RKO (cell line): Measurements from ENCODE around the gene RNF8.
A peak's percentile ranks its signal among the peaks of the same experiment; 100 is the strongest.

Experiments used
- DNase-seq: peaks from one replicate; pipeline ENCODE4 v3.0.0-alpha.2; 2016; ENCODE audit warnings: low spot score

RNF8 gene

DNA sequence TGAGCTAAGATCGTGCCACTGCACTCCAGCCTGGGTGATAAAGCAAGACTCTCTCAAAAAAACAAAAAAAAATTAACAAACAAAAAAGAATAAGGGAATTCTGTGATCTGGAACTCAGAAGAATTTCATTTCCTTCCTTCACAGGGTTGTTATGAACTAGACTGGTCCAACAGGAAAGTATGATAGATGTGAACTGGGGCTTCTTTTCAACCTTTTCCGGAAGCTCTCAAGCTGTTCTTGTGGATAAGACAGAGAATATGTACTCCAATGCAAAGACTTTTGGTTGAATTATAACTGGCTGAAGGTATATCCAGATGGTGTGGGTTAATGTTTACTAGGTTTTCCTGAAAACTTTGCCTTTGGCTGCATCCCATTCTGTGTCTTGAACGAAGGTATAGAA, 5.3 kb downstream of the RNF8 start:
- DNase-seq = no peak

DNA sequence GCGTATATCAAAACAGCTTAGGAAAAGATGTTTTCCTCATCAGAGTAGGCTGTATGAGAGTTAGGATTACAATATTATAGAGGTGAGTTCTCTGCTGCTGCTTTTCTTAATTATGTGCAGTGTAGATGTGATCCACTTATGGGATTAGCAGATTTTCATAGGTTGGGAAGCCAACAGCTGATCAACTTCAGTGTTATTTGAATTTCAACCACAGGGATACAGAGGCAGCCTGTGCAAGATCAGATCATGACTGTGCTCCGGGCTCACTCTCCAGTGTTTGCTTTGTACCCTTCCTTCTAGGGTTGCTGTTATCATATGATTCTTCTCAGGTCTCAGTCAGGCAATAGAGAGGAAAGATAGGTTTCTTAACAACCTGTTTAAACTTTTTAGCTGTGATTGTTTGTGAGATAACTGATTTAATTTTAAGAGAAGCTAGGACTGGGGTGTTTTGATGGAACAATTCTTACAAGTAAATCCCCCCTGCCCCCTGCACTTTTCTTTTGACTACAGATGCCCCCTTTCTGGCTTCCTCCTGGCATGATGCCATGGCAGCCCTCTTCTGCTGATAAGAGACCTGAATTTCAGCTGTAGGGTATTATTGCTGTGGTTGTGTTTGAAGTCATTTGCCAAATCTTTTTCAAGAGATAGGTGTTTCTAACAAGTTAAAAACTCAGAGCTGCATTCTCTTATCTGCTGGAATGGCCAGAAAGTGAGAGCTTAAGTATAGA, 8.5 kb downstream of the RNF8 start:
- no peak for DNase-seq

DNA sequence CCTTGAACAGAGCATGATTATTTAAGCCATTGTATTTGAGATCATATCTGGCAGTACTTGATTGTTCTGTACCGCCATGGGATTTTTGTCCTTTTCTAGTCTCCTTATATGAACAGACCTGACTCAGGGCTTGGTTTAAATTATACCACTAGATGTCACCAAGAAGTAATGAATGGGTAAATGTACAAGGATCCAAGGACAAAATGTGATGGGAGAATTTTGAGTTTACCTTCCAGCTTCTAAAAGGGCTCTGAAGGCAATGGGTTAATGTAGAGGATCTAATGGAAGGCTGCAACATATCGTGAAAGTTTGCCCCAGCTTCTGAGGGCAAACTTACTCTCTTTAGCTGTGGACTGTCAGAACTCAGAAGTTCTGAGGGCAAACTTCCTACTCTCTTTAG, 12.0 kb downstream of the RNF8 start:
- DNase-seq = peak; percentile 27

DNA sequence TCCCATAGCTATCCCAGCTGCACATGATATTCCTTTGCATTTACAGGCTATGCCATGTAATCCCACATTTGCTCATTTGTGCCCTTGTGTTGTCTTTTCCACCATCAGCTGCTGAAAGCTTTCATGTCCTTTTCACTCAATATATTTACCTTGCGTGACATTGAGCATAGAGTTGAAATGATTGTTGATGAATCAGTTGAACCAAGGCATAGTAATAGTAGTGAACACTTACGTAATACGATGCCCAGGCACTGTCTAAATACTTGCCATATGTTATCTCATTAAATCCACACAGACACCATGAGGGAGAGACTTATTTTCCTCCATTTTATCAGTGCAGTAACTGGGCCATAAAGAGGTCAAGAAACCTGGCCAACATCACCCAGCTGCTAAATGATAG, 13.1 kb downstream of the RNF8 start:
- DNase-seq = no peak

DNA sequence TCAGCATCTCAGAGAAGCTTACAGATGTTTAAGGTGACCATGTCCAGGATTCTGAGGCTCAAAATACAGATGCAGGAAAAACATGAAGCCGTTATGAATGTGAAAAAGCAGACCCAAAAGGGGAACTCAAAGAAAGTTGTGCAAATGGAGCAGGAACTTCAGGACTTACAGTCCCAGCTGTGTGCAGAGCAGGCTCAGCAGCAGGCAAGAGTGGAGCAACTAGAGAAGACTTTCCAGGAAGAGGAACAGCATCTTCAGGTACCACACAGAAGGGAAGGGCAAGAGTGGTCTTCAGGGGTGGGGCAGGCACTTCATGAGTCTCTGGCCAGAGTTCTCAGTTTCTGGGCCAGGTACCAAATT, 15.2 kb downstream of the RNF8 start:
- DNase-seq = no peak

DNA sequence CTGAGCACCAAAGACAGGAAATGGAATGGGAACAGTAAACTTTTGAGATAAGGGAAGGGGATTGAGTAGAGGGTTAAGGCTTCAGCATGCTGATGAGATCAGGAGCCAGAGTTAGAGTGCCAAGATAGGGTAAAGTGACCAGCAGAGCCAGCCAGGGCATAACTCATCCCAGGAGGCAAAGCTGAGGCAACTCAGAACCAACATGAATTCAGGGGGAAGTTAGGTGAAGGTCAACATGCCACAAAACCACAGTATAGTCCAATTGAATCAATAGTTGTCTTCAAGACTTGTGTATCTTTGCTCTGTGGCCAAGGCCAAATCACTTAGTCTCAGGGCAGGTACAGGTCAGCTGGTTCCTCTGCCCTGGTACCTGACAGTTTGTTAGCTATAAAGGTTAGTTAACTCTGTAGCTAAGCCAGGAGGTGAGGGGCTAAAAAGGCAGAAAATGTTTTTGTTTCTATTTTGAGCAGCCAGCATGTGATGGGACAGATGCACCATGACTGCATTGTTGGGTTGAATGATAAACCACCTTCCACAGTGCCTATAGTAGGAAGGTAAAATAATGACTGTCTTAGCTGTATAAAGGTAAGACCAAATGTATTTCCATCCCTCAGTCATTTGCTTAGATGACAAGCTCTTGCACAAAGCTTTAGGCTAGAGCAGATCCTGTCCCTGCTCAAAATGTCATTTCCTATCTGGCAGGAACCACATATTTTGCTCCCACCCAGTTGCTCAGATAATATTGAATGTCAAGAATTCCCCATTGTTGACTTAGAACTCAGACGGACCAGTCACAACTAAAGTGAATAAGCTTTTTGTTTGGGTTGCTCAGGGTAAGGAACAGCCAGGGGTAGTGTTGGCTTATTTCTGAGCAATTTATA, 15.8 kb downstream of the RNF8 start:
- no peak for DNase-seq

DNA sequence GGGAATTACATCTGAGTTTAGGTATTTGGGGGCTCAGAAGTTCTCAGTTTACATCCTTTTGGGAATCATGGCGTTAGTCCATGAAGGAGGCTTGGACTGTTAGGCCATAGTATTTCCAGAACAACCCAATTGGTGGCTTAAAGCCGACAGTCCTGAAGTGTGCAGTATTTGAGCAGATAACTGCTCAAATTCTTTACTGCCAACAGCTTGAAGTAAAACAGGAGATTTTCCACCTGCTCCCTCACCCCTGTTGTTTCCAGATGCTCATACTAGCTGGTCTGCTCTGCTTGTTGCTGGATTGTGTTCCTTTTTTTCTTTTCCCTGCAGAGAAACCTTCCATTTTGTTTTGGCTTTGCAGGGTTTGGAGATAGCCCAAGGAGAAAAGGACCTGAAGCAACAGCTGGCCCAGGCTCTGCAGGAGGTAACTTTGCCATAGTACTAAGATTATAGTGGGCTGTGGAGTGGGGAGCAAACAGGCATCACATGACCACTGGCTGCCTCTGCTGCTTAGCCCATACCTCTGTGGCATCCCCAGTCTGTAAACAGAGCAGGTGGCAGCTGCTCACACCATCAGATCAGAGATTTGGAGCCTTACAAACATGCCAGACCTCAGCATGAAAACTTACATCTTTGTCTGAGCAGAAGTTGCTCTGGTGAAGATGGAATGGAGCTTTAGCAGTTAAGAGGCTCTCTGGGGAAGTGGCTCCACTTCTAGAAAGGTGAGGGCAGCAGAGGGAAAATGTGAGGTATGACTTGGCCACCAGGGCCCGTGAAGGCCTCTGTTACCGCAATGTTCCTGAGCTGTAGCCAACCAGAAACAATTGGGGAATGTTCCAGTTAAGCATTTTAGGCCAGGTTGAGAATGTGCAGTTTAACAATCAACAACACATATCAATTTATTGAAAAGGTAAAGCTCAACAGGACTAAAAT, 17.6 kb downstream of the RNF8 start:
- DNase-seq = no peak

DNA sequence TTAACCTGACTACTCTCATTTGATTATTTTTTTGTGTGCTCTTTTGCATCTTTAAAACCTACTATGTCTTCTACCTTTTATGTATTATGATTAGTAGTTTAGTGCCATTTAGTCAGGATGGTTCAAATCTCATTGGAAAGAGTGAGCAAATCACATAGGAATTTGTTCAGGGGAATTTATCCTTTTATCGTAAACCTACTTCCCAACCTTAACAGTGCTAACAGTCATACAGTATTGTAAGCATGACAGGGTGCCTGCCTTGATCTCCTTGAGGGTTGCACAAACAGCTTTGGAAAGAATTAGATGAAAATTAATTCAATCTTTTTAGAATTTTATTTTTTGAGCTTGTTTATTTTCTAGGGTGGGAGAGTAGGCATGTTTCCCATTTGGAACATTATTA, 18.3 kb downstream of the RNF8 start:
- DNase-seq = no peak

DNA sequence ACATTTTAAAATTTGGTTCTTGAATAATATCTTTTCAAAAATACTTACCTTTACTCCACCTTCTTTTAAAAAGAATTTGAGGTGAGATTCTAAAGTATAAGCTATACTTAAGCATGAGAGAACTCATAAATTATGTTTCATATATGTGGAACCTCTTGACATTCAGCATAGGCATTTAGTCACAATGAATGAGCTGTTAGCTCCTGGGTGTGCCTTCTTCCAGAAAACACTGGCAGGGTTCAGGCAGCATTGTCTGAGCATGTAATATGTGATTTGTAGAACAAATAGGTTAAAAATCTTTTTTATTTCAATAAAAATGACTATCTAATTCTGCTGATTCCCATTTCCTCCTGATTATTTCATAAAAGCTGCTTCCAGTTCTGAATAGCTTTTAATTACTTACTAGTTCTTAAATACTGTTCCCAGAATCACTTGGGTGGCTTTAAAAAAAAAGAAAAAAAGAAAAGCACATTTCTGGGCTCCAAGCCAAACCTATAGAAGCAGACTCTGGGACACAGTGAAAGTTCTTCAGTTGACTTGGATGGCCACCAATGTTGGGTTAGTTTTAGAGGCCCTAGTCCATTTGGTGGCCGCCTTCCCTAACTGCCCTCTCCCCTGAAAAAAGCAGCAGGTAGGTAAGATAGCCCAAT, 20.2 kb downstream of the RNF8 start:
- no peak for DNase-seq

DNA sequence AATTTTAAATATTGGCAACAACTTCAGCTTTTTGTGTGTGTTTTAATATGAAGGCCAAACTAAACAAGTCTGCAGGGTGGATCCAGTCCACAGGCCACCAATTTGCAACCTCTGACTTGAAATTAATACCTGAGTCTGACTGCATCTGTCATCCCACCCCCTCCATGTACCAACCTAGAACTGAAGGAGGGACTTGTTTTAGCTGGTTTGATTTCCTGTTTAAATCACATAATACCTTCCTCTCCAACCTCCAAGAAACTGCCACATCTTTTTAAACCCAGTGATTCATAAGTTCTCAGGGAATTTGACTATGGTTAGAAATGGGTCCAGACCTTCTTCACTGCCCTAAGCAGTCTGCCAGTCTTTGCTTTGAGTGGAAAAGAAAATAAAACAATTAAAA, 21.6 kb downstream of the RNF8 start:
- no peak for DNase-seq

DNA sequence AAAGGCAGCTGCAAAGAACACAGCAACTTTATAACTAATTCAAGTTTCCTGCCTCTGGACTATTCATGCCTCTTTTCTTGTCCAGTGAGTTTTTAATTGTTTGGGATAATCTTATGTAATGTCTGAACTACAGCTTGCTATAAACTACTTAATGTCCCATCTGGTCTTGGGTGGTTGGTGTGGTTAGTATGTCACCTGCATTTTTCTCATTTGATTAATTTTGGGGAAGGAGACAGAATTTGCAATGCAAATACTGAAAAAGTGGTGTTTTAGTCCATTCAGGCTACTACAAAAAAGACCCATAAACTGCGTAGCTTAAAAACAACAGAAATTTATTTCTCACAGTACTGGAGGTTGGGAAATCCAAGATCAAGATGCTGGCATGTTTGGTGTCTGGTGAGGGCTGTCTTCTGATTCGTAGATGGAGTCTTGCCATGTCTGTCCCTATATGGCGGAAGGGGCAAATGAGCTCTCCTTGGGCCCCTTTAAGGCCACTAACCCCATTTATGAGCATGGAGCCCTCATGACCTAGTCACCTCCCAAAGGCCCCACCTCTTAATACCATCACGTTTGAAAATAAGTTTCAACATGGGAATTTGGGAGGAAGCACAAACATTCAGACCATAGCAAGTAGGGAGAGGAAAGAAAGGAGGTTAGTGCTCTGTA, 22.4 kb downstream of the RNF8 start:
- DNase-seq = no peak

DNA sequence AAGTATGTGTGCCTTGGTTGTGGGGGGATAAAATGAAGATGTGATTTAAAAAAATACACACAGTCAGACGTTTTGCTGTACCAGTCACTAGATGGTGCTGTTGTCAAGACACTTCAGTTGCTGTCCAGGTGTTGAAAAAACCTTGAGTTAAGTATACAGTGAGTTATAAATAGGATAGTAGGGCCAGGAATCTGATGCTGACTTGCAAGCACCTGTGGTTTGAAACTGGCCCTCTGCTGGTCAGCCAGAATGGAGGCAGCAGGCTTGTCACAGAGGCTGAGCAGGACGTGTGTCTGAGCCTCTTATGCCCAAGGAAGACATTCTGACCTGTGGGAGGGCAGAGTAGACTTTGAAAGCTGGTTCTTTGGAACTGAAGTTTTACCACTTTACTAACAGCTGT, 27.8 kb downstream of the RNF8 start:
- DNase-seq = peak; percentile 74

DNA sequence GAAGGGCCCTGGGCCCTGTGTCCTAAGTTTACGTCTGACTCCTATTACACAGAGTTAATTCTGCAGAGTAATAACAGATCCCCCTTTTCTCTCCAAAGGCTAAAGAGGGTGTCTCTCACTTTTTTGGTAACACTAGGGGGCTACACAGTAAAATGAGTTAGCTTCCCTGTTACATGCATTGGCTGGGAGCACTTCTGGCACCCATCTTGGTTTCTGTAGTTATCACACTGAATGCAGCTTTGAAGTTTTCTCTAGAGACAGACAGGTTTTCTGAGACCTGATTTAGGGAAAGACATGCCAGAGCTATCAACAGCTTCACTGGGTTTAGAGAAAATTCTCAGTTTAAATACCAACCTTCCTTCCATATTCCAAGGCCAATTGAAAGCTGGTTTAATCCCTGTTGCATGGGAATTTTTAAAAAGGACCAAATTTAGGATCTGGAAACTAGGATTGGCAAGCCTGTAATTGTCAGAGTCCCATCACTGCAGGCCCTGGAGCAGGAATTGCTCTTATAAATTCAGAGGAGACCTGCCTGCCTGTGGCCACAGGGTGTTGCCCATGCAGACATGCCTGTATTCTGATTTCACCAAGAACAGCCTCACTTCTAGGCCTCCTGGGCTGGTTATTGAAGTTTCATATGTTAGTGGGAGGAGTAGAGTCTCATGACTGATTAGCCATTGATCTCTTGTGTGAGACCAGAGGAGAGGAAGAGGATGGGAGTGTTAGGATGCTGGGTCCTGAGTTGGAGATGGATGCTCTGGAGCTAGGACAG, 29.4 kb downstream of the RNF8 start:
- DNase-seq = no peak

DNA sequence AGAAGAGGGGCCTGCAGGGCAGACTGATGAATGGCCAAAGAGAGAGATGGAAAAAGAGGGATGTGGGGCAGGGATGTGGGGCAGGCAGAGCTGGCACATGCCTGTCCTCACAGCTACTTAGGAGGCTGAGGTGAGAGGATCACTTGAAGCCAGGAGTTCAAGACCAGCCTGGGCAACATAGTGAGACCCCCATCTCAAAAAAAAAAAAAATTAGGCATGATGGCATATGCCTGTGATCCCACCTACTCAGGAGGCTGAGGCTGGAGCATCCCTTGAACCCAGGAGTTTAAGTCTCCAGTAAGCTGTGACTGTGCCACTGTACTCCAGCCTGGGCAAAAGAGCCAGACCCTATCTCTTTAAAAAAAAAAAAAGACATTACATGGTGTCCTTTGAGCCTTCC, 34.8 kb downstream of the RNF8 start:
- no peak for DNase-seq

DNA sequence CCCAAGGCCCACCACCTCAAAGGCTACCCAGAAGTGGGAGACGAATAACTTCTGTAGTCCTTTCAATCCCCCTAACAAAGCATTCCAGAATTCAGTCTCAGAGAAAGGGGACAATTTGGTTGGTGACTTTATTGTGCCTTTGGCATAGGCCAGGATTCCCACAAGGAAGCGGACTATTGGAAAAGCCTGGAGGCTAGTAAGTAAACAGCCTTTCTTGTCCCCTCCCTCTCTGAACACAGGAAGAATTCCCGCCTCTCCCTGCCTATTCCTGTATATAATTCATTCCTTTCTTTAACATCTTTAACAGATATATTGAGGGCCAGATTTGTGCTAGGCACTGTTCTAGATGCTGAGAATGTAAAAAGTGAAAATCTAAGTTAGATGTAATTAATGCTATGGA, 36.1 kb downstream of the RNF8 start:
- DNase-seq = no peak

DNA sequence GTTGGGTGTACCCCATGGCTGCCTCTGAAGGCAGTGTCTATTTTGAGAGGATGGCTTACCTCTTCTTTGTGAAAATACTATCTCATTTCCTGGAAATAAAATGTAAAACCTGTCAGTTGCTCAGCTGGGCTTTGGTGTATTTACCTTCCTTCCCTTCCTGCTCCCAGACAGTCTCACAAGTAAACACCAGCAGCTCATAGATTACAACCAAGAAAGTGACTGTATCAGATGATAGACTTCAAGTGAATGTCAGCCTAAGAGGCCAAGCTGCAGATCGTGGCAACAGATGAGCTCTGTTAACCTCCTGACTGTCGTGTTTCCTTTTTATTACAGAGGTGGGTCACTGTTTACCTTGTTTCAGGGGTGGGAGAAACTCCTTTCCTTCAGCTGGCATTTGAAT, 37.3 kb downstream of the RNF8 start:
- no peak for DNase-seq

DNA sequence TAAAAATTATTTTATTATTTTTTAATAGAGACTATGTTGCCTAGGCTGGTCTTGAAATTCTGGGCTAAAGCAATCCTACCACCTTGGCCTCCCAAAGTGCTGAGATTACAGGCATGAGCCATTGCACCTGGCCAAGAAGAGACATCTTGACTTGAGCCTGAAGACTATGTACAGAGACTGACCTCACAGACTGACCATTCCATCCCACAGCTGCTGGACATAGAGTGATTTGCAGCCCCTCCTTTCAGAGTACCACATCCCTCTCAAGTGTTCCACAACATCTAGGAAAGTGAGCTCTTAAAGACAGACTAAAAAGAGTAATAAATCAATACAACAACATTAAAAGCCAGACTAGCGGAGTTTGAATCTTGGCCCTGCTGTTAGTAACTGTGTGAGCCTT, 39.0 kb downstream of the RNF8 start:
- no peak for DNase-seq

DNA sequence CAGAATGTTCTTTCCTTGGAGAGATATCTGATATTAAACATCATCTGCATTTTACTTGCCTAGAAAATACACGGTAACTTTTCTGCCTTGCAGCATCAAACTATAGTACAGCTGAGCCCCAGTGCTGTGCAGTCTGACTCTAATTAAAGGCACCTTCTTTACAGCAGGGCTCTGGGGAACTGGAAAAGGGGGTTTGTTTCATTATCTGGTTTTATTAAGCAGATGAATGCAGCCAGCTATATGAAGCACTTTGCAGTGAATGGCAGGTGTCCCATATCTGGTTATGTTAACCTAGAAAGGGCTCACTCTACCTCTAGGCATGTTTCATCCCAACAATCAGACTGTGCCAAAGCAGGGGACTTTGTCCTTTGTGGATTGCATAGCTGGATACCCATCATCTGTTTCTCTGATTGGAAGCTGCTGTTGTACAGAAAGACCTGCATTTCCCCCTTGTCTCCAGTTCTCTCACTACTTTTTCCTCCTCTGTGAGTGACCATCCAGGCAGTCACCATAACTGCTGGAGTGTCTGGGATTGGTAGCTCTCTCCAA, 39.7 kb downstream of the RNF8 start:
- no peak for DNase-seq

DNA sequence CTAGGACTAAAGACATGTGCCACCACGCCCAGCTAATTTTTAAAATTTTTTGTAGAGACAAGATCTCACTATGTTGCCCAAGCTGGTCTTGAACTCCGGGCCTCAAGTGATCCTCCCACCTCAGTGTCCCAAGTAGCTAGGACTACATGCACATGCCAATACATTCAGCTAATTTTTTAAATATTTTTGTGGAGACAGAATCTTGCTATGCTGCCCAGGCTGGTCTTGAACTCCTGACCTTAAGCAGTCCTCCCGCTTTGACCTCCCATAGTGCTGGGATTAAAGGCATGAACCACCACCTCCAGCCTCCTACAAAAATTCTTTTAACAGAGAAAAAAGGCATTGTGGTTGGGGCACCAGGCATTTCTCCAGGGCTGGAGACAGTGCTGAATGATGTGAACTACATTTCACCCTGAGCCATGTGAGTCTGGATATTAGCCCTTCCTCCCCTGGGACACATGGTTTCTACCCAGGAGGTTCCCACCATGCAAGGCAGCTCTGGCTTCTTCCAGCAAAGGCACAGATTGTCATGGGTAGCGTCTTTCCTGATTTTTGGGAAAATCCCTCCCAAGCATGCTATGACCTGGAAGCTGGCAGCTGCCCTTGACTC, 42.9 kb downstream of the RNF8 start:
- no peak for DNase-seq

DNA sequence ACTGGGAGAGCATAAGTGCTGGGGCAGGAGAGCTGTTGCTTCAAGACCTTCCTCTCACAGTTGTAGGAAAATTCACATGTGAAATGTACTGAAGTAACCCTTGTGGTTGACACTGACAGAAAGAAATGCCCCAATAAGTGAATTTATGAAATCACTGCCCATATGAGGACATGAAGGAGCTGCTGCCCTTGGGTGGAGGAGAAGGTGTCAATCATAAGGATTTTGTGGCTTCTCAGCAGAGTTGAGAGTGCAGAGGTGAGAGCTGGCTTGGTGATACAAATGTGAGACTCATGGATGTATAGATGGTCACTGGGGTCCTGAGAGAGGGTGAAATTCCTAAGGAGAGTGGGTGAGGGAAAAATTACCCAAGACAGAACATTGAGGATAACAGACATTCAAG, 45.3 kb downstream of the RNF8 start:
- no peak for DNase-seq
